NCI-H2227 (cell line): ENCODE results near the gene CHAF1A.

Experiments
- DNase-seq: peaks from one replicate; lab custom pipeline; 2025; ENCODE audit not compliant: unreplicated experiment; lab: John Stamatoyannopoulos, UW

The CHAF1A gene

DNA sequence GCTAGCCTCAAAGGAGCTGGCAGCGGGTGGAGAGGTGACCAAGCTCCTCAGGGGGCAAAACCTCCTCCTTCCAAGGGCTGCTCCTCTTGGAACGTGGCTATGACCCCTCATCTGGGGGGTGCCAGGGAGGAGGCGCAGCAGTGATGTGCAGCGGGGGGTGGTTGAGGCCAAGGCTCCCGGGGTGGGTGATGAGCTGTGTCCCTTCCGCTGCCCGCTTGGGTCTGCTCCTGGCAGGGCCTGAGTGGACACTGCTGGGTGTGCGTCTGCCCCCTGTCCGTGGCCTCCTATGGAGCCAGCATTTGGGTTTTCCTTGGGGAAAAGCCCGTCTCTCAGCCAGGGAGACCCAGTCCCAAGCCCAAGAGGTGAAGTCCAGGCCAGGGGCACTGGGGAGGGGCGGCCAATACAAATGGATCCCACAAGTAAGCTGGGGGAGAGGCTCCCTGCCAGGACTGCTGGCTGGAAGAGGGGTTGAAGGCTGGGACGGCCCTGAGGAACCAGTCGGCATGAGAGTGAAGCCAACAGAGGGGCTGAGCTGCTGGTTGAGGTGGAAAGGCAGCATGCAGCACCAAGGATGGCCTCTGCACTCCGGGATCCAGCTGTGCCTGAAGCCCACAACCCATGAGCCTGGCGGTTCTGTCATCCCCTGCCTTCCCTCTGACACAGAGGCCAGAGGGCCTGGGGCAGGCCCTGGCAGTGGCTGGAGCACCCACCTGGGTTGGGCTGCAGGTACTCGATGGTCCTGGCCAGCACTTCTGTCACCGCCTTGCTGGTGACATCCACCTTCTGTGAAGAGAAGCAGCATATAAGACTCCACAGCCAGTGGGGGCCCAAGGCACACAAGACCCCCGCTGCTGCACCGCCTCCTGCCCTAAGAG, 36.4 kb upstream of the CHAF1A start:
- DNase-seq = no peak

DNA sequence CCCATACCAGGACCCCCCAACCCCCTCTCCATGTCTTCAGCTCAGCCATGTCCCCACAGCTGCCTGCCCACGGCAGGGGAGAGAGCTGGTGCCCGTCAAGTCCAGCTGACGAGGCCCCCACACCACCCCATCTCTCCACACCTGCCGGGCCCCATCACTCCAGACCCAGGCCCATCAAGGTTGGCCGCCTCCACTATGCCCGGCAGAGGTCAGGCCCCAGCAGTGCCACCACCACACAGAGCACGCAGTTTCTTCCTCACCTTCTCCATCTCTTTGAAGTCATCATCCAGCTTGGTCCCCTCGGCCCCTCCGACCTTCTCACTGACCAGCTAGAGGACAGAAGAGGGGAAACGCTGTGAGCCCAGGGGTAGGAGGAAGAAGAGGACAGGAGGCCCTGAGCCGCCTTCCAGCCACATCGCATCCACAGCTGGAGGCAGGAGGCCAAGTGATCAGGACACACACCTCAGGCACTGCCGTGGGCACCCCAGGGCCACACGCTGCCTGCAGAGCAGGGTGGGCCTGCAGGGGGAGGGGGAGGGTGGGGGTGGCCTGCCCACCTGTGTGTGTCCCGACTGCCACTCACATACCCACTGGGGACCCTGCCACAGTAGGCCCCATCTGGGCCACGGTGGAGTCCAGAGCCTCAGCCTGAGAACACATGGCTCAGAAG, 35.6 kb upstream of the CHAF1A start:
- DNase-seq = no peak

DNA sequence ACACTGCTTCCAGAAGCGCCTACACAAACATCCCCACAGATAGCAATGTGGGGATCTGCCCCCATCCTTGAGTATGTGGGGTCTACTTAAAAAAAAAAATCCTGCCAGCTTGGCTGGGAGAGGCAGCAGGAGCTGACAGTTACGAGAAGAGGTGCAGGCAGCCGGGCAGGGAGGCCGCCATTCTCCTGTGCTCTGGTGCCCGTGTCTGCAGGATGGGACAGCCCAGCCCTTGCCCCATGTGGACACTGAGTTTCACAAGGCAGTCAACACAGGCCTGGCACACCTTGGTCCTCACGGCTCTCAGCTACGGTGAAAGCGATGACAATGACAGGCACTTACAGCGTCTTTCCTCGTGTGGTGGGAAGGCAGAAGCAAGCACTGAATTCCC, 35.1 kb upstream of the CHAF1A start:
- DNase-seq = no peak

DNA sequence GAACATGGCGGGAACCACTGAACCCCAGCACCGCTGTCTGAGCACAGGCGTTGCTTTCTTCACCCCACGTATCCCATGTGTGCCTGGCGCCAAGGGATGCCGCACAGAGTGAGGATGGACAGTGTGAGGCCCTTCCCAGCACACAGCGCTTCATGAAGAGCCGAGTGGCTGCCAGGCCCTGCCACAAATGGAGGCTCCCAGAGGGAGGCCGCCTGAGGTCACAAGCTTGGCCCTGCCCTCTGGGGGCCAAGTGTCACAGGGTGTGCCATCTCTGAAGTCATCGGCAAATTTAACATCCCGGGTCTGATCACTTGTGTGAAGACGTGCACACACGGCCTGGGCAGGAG, 34.7 kb upstream of the CHAF1A start:
- no peak for DNase-seq

DNA sequence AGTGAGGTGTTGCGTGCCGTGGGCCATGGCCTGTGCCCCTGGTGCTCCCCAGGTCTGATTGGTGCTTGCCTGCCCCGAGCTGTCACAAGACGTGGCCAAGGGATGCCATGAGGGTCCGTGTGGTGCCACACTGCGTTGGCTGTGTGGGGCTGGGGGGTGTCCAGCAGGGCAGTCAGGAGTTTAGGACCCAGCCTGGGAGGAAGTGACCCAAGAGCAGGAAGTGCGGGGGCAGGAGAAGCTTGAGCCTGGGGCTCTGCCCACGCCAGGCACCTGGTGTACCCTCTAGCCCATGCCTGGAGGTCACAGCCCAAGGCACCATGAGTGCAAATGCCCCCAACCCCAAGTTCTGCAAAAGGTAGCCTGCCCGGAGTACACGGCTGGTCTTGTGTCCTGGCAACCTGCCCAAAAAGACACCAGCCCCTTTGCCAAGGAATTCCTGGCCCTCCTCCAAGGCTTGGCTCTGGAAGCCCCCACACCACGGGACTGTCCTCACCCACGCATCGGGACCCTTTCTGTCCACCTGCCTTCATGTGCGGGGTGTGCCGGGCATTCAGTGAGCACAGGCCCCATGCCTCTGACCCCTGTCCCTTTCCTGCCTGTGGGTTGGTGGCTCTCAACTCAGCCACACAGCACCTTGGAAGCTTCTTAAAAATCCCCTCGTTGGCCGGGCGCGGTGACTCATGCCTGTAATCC, 34.2 kb upstream of the CHAF1A start:
- DNase-seq = no peak

DNA sequence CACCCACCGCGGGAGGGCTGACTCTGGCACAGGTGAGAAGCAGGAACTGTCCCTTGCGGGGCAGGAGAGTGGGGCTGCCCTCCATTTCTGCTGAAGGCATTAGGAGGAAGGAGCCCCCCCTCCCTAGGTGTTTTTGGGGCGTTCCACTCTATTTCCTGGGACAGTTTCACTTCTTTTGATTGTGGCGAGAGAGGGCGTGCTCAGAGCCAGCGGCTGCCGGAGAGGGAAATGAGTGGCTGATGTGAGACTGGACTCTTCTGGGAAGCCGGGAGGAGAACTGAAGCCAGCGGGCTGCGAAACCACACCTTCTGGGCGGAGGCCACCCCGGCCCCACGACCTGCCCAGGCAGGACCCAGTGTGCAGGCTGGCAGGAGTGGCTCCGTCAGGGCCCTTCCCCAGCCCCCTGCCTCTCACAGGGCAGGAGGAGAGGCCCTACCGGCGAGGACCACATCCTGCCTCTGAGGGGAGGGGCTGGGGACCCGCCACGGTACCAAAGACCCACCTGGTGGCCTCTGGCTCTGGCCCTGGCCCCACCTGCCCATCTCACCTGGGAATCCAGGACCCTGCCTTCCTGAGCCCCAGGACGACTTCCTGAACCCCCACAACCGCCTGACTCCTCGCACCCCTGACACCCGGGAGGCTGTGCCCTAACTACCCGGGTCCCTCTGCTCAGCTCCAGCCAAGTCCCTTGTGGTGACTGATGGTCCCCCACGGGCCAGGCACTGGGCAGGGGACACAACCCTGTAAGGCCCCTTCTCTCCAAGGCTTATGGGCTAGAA, 33.1 kb upstream of the CHAF1A start:
- DNase-seq = peak; percentile 23

DNA sequence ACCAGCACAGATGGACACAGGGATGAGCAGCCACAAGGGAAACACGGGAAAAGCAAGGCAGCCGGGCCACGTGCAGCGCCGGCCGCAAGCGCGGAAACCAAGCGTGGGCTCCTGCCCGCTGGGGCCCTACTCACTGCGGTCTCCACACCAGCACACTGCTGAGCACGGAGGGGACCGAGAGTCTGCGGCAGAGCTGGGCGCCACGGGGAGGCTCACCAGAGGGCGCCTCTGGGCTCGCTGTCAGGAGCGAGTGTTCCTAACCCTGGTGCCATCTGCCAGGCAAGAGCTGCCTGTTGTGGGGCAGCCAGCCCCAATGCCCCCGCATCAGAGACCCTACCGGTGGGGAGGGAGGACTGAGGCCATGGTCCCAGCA, 32.6 kb upstream of the CHAF1A start:
- DNase-seq = no peak

DNA sequence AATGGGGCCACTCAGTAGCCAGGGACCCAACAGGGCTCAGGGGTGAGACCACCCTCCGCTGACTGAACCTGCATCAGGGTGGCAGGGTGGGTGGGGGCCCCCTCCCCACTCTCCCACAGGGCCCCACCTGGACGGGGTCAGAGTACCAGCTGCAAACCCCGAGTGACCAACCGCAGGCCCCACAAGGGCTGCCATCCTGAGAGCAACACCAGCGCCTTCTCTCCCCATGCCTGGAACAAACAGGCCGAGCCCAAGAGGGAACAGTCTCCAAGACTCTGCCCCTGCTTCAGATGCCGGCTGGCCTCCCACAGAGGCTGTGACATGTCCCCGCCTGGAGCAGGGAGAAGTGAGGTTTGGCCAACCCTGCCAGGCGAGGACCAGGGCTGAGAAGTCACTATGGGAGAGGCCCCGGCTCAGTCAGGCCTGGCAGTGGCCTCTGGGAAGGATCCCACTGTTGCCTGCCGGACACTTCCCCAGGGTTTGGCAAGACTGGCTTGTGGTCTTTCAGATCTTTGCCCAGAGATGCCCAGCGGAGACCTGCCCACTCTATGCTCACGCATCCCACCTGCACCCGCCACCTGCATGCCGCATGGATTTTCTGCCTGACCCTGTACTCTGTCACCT, 31.9 kb upstream of the CHAF1A start:
- DNase-seq = no peak

DNA sequence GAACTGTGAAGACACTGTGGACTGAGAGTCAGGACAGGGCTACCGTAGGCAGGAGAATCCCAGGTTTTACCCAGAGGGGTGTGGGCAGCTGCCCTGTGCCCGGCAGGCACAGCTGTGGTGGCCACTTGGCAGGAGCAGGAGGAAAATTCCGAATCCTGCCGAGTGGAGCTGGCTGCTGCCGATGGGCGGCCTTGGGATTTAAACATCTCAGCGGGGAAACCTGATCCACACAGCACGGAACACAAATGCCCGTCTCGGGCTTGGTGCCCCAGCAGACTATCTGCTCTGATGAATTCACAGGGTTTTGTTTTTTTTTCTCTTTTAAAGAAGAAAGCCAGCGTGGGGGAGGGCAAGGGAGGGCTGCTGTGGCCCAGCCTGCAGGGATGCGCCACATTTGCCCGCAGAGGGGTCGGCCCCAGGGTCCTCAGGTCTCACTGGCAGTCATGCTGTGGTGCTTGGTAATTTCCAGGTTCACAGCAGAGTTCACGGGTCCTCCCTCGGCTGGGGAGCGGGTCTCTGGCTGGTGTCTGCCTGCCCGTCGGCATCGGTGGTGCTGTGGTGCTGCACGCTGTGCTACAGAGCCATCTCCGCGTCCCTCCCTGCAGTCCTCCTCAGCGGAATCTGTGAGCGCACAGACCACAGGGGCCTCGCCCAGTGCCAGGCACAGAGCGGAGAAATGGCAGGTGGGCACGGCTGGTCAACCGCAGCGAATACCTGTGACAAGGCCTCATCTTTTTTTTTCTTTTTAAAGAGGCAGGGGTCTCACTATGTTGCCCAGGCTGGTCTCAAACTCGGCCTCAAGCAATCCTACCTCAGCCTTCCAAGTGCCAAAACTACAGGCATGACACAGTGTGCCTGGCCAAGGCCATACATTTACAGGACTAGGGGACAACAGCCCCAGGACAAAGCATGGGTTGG, 30.9 kb upstream of the CHAF1A start:
- DNase-seq = peak; percentile 13

DNA sequence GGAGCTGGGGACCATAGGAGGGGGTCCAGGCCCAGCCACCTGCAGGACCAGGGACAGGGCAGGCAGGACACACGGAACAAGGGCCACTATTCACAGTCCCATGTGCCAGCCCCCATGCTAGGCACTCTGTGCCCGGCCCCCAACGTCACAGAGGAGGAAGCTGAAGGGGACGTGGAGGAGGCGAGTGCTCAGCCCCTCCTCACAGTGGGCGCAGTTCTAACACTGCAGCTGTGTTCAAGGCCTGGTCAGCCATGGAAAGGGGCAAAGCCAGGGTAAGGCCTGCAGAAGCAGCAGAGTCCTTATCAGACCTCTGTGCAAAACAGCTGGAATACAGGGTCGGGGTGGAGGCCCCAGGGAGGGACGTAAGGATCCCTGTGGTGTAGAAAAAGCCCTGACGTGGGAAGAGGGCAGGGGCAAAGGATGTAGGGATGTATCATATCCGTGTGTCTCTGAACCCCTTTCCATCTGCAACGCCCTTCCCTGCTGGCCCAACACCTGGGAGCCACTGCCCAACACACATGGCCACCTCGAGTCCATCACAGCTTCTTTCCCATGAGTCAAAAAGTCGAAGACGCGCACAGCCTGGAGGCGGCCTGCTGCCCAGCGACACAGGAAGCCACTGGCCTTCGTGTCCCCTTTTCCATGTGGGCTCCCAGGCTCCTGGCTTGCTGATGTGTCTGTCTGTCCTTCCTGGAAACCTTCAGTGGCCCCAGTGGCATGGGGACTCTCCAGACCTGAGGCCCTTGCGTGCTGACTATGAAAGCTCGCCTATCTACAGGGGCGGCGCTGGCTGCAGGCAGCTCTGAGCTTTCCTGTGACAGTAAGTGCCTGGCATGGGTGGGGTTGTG, 30.1 kb upstream of the CHAF1A start:
- no peak for DNase-seq

DNA sequence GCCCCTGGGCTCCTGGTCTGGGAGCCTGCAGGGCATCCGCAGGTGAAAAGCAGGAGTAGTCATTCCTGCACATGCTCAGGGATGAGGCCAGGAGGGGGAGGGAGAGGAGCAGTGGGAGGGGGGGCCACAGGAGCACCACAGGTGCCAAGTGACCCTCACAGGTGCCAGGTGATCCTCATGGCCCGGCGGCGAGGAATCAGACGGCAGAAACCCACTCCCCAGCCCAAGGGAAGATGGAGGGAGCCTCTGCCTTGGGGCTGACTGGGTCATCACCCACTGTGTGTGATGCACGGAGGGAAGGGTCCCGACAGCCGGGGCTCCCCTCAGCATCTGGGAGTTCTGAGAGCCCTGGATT, 29.4 kb upstream of the CHAF1A start:
- DNase-seq = no peak

DNA sequence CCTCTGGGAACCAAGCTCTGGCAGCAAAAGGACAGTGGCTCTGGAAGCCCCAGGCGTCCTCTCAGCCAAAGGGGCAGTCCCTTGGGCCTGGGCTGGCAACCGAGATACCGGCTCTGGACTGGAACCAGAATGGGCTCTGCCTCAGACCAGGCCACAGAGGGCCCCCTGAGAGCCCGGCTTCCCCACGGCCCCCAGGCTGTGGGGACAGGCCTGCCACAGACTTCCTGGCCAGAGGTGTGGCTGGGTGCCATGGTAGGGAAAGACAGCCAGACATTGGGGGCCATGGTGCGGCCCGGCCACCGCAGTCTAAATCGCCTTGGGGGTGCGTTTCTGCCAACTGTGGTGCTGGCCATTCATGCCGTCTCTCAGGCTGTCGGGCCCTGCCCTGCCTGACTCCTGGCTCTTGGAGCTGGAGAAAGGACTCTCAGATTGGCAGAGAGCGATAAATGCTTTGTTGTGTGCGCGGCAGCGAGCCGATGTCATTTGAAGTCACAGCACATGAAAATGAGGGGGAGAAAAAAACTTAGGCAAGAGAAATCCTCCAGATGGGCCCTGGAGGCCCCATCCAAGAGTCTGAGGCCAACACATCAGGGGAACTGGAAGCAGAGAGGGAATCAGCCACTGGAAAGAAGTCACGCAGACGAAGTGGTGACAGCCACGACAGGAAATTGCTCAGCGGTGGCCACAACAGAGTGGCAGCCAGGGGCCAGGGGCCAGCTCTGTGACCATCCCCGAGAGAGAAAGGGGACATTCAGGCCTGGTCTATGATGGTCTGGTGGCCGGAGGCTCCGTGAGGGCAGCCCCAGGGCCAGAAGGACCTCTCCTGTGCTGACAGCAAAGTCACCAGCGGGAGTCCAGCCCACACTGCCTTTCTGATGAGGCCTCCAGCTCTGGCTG, 28.6 kb upstream of the CHAF1A start:
- DNase-seq = no peak

DNA sequence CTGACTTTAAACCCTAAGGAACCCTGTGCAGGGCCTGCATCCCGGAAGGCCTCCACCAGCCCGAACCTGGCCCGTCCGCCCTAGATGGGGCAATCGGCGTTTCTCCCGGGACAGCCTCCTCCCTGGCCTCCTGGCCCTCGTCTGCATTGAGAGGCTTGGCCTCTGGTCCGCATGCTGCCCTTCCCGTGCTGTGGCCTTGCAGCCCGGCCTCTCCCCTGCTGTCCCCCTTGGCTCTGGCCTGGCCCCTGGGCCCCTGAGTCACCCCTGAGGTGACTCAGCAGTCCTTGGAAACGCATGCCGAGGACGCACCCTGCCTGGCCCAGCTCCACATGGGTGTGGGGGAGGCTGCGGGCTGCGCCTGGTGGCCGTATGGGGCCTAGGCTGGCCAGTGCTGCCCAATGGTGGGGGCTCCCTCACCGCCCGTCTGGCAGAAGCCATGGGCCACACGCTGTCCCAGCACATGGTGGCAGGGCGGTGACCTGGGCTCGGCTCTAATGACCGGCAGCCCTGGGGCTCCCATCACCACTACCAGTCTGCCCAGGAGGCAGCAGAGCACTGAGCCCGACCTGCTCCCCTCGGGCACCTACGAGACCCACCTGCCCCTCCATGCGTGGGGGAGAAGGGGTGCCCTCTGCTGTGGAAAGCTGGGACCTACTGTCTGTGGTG, 27.8 kb upstream of the CHAF1A start:
- DNase-seq = no peak

DNA sequence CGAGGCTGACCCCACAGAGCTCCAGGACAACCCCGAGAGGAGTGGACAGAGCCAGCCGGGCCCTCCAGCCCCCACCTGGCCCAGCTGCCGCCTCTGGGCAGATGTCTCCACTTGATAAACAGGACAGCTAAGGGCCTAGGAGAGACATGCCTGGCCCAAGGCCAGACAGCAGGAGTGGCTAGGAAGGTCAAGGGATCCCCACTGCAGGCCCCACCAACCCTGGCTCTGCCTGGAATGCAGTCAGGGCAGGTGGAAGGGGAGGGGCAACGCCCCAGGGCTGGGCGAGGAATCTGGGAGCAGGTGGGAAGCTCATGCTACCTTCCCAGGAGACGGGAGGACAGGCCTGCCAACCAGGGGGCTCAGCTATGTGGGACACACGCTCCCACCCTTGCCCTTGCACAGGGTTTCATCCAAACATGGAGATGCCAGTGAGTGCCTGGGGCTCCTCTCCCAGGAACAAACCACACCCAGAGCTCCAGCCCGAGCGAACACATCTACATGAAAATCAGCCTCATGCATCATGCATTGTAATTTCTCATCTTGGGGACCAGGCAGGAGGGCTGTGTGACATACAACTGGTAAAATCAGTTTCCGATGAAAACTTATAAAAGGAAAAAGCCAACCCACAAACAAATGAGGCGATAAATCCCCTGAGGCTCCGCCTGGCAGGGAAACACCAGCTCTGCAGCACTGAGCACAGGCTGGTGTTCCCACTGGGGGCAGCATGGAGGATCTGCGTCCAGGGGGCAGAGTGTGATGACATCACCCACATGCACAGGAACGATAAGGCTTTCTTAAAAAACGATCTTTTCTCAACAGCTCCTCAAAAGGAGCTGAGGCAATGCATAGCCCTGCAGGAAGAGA, 27.0 kb upstream of the CHAF1A start:
- peak; percentile 56 for DNase-seq

DNA sequence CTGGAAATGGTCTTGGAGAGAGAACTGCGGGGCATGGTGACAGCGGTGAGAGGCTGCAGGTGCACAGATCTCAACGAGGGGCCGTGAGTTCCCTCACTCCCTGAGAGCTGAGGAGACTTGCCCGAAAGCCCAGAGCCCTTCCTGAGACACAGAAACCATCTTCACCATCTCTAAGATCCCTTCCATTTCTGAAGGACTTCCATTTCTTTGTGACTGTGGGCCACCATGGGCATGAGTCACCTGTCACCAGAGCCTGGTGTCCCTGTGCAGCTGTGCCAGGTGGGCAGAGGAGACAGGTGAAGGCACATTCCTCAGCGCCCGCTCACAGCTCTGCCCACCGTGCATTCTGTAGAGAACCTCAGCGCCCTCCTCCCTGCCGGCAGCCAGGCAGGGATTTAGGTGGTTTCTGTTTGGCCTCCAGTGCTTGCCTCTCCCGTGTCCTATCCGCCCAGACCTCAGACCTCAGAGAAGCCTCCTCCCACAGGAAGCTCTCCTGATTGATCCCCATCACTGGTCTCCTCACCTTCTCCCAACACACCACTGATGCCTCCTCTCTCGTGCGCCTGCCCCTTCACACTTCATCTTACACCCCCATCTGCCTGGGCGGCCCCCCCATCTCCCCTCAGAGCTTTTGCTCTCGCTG, 26.3 kb upstream of the CHAF1A start:
- no peak for DNase-seq

DNA sequence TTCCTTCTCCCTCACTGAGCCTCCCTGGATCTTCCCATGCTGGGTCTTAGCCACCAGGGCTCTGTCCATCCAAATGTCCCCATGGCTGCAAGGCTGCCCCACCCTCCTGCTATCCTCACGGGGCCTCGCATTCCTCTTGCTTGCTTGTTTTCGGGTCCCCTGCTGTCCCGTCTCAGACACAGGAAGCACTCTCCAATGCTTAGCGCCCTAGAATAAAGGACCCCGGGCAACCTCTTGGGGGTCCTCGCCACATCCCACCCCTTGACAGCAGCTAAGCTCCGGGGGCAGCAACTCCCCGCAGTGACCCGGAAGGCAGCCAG, 25.8 kb upstream of the CHAF1A start:
- no peak for DNase-seq
